Lower leg skin (tissue), 3 donors: ENCODE measurements around the gene KDM7A.

Source experiments
- CTCF ChIP-seq, 3 donors: fragments of 450-650 bp; IDR thresholded peaks; one replicate each; pipeline ENCODE4 v1.5.1; 2016; ENCODE audit warnings: antibody characterized with exemption in 3 of 3, mild to moderate bottlenecking in 3 of 3, moderate library complexity in 2 of 3
- POLR2A ChIP-seq, 2 donors: fragments of 450-650 bp; IDR thresholded peaks; one replicate each; pipeline ENCODE4 v1.6.1; 2016 to 2017; ENCODE audit warnings: antibody characterized with exemption in 2 of 2, mild to moderate bottlenecking in 1 of 2, moderate library complexity in 1 of 2

DNA sequence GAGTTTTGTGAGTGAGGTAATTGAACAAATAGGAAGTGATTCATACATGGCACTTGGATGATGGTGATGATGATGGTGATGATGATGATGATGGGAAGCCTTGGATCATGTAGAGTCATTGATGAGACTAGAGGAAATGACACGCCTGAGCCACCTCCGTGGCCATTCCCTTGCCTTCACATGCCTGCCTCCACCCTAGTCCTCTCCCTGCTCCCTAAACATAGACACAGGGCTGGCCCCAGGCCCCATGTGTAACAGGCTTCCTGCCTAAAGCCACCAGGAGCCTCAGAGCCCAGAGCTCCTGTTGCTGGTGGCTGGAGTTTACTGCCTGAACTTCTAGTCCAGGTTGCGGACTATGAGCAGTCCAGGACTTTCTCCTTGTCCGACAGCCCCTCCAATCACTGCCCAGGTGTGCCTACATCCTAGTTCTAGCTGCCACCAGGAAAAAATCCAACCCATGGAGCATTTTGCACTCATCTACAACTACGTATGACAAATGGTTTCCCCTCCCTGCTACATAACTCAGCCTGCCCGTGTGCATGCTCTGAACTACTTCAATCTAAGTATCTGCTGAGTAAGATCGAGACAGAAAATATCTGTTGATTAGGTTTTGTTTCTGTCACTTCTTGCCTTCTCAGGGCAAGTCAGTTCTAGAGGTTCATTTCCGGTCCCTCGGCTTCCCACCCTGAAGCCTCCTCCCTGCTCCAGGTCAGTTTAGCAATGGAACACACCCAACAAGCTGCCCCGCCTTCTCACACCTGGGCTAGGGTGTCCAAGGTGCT lies 35.5 kb upstream of the KDM7A start:
- TF ChIP-seq CTCF (IDR thresholded peaks at IDR 0.05) = no peak
- TF ChIP-seq POLR2A (IDR thresholded peaks at IDR 0.05) = no peak
